ENCODE measurements around the gene BNC2. TPM values are rescaled to one million over a fixed set of nuclear protein-coding genes. Genes with fewer than 3 reads are reported as not detected.

BNC2 gene
- total and polyA plus RNA-seq, 2 of the 4 experiments (the other 2 are of a cell fraction) = 15.5 to 45.2 TPM

DNA sequence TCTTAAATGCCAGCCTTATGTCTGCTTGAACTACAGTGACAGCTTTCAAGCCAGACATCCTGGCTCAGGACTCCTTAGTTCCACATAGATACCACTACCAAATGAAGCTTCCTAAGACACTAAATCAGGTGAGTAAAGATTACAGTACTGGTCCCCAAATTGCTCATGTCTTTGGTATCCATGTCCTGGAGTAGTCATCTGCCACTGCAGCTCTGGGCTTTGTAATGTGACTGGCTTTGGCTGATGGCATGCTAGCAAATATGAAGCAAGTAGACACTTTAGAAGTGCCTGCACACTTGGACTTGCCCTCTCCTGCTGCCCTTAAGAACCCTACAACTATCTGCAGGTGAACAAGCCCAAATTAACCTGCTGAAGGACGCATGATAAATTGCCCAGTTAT is 334.9 kb downstream of the BNC2 start:
- Histone ChIP-seq H2AK5ac (ENCODE audit: low read depth, low read length) (no peak overlapping the region), H3K23ac (ENCODE audit: low read depth, low read length) (peak overlapping the region; percentile 69; the same call in 1 of the 2 replicates), H2AK9ac (replicated peaks; ENCODE audit: low read depth, low read length, poor library complexity) (no peak overlapping the region), H3K14ac (replicated peaks; ENCODE audit: low read depth, low read length) (0 out of 2 replicates have a peak overlapping the region, but pooled peaks have one; percentile 67), H2BK15ac (ENCODE audit: low read depth, low read length) (no peak overlapping the region), H3K4me3 (ENCODE audit: insufficient read depth, low read depth, low read length) (no peak overlapping the region), H3K79me1 (ENCODE audit: low read depth in 1 of 2, low read length in 2 of 2) (peaks cover 6 to 18% of the 10 kb centered on the region in 2 experiments; a peak in 3 of 4 replicates), H3K4ac (ENCODE audit: low read depth, low read length) (no peak overlapping the region), H2BK5ac (ENCODE audit: low read depth, low read length, poor library complexity, severe bottlenecking) (no peak overlapping the region), H3K9me3 (ENCODE audit: control insufficient read depth, insufficient read depth, low read length) (no peaks in the 10 kb centered on the region), H3K18ac (ENCODE audit: low read depth, low read length) (no peak overlapping the region; the same call in 1 of the 2 replicates), H3K9me1 (ENCODE audit: insufficient read depth, low read length) (peaks cover 9% of the 10 kb centered on the region), H3K9ac (ENCODE audit: low read depth, low read length) (no peak overlapping the region), H2BK20ac (ENCODE audit: low read depth, low read length) (no peak overlapping the region), H4K20me1 (ENCODE audit: insufficient read depth, low read length) (no peaks in the 10 kb centered on the region), H2BK120ac (ENCODE audit: low read depth, low read length) (no peak overlapping the region), H3K36me3 (ENCODE audit: control insufficient read depth, insufficient read depth, low read length) (no peaks in the 10 kb centered on the region; the same call in 1 of the 2 replicates), H3K27me3 (ENCODE audit: control insufficient read depth, insufficient read depth, low read length) (no peaks in the 10 kb centered on the region), H4K5ac (ENCODE audit: low read depth, low read length) (no peak overlapping the region), H3K27ac (ENCODE audit: insufficient read depth, low read length) (no peak overlapping the region), H4K8ac (ENCODE audit: low read depth in 2 of 2, low read length in 2 of 2) (0 out of 4 replicates have a peak overlapping the region, but pooled peaks of 1 of the 2 experiments have one; percentile 4), H2AFZ (replicated peaks; ENCODE audit: low read length, poor library complexity) (no peak overlapping the region), H3K56ac (ENCODE audit: extremely low read depth, insufficient read depth, low read length) (no peak overlapping the region), H3K4me2 (ENCODE audit: low read depth, low read length) (no peak overlapping the region), H3K4me1 (ENCODE audit: control insufficient read depth, insufficient read depth, low read length) (peaks cover 11% of the 10 kb centered on the region), H4K91ac (ENCODE audit: insufficient read depth, low read depth, low read length) (no peak overlapping the region; the same call in 1 of the 2 replicates)
- BruUV-seq (replicated peaks) = no TSS peak
- dilution Hi-C loops (cut with HindIII; ENCODE audit: low sequenced_read_pairs, unreplicated experiment) = no loop called here
- ATAC-seq (ENCODE audit: low read depth) (no peak; the same call in 1 of the 2 replicates), DNase-seq (no peak)
- CTCF ChIA-PET = no interaction called here
- TF ChIP-seq NFE2L2 (IDR thresholded peaks at IDR 0.05; ENCODE audit: low read depth, low read length) = no peak
- no peak for TF ChIP-seq RAD21 (IDR thresholded peaks at IDR 0.05; ENCODE audit: low read length)
- no peak for TF ChIP-seq CEBPB (IDR thresholded peaks at IDR 0.05; ENCODE audit: low read depth, low read length)
- TF ChIP-seq, protein P1, sequence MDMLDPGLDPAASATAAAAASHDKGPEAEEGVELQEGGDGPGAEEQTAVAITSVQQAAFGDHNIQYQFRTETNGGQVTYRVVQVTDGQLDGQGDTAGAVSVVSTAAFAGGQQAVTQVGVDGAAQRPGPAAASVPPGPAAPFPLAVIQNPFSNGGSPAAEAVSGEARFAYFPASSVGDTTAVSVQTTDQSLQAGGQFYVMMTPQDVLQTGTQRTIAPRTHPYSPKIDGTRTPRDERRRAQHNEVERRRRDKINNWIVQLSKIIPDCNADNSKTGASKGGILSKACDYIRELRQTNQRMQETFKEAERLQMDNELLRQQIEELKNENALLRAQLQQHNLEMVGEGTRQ (IDR thresholded peaks at IDR 0.05; ENCODE audit: low read depth, low read length) = no peak
- TF ChIP-seq BHLHE40 (IDR thresholded peaks at IDR 0.05; ENCODE audit: low read depth, low read length) = no peak
- TF ChIP-seq RCOR1 (IDR thresholded peaks at IDR 0.05; ENCODE audit: insufficient replicate concordance, low read length) = no peak
- no peak for TF ChIP-seq RFX5 (IDR thresholded peaks at IDR 0.05; ENCODE audit: low read depth, low read length)
- no peak for TF ChIP-seq POLR2A (IDR thresholded peaks at IDR 0.05; ENCODE audit: low read depth, low read length)
- intact Hi-C loops (cut with micrococcal nuclease) = loop anchor here (10.0 kb wide), 1 partner anchor 929 kb away; no protein-coding TSS in a partner anchor
- POLR2A ChIA-PET (ENCODE audit: unreplicated experiment) = no interaction called here
- WGBS, 2 experiments (ENCODE audit: extremely low coverage in 2 of 2, insufficient read length in 1 of 2) = no CpG with 5 or more reads among the region's 1 CpG
- in situ Hi-C loops (cut with MboI; ENCODE audit: low sequenced_read_pairs) = no loop called here
